Measurements from ENCODE around the gene AEBP2.
A peak's percentile ranks its signal among the peaks of the same experiment; 100 is the strongest.
"Not testable (repeated sequence)": the region's sequence is repeated elsewhere in the genome, so short reads cannot be mapped to it uniquely, and the experiment has no call there.

Gene AEBP2

DNA sequence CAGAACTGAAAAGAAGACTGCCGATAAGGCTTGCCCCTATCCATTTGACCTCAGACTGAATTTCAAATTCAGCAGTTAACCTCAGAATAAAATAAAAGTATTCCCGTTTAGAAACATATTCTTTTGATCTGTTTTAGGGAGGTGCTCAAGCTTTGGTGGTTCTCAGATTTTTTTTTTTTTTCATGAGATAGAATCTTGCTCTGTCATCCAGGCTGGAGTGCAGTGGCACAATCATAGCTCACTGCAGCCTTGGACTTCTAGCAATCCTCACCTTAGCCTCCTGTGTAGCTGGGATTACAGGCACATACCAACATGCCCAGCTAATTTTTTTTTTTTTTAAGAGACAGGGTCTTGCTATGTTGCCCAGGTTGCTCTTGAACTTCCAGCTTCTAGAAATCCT lies 15.5 kb downstream of the AEBP2 start:
- DNase-seq (ENCODE audit: low read depth), result no peak

DNA sequence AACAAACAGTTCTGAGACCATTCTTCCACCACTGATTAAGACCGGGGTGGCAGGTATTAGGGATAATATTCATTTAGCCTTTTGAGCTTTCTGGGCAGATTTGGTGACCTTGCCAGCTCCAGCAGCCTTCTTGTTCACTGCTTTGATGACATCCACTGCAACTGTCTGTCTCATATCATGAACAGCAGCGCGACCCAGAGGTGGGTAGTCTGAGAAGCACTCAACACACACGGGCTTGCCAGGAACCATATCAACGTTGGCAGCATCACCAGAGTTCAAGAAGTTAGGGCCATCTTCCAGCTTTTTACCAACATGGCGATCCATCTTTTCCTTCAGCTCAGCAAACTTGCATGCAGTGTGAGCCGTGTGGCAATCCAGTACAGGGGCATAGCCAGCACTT lies 16.9 kb downstream of the AEBP2 start:
- no peak for DNase-seq (ENCODE audit: low read depth)

DNA sequence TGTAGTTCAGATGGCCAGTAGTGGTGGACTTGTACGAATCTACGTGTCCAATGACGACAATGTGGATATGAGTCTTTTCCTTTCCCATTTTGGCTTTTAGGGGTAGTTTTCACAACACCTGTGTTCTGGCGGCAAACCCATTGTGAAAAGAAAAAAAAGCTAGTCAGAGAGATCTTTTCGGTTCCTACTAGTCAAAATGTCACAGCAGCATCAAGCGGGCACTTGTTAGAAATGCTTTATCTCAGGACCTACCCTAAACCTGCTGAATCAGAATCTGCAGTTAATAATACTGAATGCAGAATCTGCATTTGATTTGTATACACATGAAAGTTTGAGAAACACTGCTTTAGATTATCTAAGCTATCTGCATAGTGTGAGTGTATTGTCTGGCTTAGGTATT lies 18.3 kb downstream of the AEBP2 start:
- DNase-seq (ENCODE audit: low read depth), result no peak

DNA sequence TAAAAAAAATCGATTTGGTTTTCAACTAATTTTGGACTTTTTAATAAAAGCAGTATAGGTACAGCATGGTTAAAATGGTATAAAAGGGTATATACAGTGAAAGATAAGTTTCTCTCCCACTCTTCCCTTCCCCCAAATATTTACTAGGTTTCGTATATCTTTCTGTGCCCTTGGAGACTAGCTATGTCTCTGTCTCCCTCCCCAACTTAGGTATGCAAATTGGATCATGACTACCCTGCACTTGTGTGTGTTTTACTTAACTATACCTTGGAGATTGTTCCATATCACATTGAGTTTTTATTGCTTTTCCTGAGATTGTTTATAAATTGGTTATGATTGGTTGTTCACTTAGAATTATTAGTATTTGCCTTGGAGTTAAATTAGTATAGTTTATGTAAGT lies 19.4 kb downstream of the AEBP2 start:
- DNase-seq (ENCODE audit: low read depth), result no peak

DNA sequence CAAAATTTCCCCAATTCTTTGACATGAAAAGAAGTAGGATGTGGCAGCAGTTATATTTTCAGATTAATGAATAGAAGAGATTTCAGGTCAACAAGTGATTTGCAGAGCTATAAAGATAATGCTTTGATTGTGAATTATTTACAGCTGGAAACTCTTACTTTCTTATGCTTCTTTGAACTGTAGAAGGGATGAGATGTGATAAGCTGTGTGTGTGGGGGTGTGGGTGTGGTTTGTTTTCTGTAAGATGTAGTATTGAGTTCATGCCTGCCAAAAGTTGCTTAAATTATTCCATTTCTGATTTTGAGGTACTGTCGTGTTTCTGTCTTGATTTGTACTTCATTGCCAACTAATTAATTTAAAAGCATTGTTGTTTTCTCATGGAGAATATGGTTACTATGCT lies 22.7 kb downstream of the AEBP2 start:
- DNase-seq (ENCODE audit: low read depth), result no peak

DNA sequence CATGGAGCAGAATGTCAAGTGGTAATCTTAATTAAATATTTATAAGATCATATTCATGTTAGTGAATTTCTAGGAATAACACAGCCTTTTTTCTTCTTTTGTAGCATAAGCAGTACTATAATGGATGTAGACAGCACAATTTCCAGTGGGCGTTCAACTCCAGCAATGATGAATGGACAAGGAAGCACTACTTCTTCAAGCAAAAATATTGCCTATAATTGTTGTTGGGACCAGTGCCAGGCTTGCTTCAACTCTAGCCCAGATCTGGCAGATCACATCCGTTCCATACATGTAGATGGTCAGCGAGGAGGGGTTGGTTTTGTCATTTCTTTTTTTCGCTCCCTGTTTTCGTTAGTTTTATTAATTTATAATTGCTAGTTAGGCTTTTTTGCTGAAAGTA lies 23.1 kb downstream of the AEBP2 start:
- DNase-seq (ENCODE audit: low read depth), result no peak

DNA sequence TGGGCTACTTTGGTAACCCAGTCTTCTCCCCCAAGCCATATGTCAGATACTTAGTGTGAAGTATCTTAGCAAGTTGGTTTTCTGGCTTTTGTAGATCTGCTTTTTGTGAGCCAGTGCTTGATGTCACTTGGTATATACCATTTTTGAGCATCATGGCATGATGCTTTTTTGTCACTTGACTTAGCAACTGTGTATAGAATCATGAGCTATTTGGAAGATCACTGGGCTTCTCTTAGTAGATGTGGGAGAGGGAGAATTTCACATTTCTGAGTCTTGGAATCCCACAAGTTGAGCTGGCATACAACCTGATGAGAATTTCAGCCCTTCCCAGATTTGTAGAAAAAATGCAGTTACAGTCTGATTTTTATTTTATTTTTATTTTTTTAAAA lies 24.9 kb downstream of the AEBP2 start:
- DNase-seq (ENCODE audit: low read depth), result no peak

DNA sequence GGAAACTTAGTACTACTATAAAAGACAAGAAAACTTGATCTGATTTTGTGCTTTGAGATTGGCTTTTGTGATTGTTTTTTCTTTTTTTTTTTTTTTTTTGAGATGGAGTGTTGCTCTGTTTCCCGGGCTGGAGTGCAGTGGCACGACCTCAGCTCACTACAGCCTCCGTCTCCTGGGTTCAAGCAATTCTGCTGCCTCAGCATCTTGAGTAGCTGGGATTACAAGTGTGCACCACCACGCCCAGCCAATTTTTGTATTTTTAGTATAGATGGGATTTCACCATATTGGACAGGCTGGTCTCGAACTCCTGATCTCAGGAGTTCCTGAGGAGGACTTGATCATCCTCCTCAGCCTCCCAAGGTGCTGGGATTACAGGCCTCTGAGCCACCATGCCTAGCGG lies 26.4 kb downstream of the AEBP2 start:
- no peak for DNase-seq (ENCODE audit: low read depth)

DNA sequence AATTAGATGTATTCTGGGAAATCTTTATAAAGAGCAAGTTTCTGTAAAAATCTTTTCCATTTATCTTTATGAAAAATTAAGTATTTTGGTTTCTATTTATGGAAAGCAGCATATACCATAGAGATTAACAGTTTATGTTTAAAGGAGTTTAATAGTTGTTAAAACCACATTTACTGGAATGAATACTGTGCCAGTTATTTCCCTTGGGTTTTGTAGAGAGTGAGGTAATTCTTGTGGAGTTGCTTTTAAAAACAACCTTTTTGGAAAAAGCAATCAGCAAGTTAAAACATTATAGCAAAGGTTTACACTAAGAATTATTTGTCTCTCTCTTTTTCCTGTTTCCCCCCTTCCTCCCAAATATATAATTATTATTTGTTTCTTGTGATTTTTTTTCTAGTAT lies 34.9 kb downstream of the AEBP2 start:
- DNase-seq (ENCODE audit: low read depth), result no peak

DNA sequence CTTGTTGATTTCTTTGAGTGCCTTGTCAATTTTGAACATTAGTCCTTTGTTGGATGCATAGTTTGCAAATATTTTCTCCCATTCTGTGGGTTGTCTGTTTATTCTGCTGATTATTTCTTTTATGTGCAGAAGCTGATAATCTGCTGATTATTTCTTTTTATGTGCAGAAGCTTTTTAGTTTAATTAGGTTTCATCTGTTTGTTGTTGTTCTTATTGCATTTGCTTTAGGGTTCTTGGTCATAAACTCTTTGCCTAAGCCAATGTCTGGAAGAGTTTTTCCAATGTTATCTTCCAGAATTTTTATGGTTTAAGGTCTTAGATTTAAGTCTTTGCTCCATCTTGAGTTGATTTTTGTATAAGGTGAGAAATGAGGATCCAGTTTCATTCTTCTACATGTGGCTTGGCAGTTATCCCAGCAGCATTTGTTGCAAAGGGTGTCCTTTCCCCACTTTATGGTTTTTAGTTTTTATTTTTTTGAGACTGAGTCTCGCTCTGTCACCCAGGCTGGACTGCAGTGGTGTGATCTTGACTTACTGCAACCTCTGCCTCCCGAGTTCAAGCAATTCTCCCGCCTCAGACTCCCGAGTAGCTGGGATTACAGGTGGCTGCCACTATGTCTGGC lies 36.7 kb downstream of the AEBP2 start:
- not testable (repeated sequence) for DNase-seq (ENCODE audit: low read depth)

DNA sequence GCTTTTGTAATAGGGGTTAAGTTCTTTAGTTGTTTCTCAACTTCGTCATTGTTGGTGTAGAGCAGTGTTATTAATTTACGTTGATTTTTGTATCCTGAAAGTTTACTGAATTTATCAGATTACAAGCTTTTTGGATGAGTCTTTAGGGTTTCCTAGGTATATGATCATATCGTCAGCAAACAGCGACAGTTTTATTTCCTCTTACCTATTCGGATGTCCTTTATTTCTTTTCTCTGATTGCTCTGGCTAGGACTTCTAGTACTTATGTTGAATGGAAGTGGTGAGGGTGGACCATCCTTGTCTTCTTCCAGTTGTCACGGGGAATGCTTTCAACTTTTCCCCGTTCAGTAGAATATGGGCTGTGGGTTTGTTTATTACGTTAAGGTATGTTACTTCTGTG lies 37.8 kb downstream of the AEBP2 start:
- DNase-seq (ENCODE audit: low read depth), result no peak

DNA sequence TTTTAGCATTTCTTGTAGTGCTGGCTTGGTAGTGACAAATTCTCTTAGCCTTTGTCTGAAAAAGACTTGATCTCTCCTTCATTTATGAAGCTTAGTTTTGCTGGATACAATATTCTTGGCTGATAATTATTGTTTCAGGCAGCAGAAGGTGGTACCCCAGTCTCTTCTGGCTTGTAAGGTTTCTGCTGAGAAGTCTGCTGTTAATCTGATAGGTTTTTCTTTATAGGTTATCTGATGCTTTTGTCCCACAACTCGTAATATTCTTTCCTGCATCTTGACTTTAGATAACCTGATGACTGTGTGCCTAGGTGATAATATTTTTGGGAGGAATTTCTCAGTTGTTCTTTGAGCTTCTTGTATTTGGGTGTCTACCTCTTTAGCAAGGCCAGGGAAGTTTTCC lies 41.2 kb downstream of the AEBP2 start:
- DNase-seq (ENCODE audit: low read depth), result no peak

DNA sequence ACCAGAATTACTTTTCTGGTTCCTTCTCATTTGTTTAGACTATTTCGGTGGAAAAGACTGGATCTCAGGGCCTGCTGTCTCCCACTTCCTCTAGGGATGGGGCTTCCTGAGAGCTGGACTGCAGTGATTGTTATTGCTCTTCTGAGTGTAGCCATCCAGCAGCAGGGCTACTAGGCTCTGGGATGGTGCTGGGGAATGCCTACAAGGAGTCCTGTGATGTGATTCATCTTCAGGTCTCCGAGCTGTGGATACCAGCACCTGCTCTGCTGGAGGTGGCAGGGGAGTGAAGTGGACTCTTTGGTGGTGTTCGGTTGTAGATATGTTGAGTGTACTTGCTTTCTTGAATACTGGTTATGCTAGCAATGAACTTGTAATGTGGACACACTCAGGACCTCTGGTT lies 42.7 kb downstream of the AEBP2 start:
- no peak for DNase-seq (ENCODE audit: low read depth)

DNA sequence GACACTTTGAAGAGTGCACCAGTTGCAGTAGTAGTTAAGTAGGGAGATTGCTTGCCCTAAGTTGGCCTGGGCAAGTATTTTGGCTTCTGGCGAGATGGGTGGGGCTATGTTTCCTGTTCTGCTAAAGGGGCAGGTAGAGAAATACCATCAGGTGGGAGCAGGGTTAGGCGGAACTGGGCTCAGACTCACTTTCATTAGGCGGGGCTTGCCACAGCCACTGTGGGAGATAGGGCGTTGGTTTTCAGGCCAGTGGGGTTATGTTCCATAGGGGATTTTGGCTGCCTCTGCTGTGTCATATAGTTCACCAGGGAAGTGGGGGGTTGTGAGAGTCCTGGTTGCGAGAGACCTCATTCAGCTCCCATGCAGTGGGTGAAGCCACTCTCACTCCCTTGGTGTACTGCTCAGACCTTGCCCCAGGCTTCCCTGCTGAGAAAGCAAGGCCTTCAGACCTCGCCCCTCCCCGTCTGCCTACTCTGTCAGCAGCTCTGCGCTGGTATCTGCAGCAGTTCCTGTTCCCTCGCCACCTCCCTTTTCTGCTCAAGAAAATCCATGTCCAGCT lies 43.3 kb downstream of the AEBP2 start:
- DNase-seq (ENCODE audit: low read depth), result peak; percentile 11

DNA sequence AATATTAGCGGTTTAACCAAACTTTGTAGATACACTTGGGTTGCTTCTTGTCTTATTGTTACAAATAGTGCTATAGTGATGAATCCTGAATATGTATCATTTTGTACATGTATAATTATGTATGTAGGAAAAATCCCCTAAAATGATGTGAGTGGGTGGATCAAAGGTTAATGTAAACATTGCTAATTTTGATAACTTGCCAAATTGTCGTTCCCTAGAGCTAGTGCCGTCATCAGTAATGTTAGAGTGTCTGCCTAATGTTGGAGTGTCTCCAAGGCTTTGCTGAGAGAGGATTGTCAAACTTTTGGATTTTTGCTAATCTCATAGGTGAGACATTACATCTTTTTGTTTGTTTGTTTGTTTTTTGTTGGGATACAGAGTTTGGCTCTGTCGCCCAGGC lies 44.4 kb downstream of the AEBP2 start:
- no peak for DNase-seq (ENCODE audit: low read depth)

DNA sequence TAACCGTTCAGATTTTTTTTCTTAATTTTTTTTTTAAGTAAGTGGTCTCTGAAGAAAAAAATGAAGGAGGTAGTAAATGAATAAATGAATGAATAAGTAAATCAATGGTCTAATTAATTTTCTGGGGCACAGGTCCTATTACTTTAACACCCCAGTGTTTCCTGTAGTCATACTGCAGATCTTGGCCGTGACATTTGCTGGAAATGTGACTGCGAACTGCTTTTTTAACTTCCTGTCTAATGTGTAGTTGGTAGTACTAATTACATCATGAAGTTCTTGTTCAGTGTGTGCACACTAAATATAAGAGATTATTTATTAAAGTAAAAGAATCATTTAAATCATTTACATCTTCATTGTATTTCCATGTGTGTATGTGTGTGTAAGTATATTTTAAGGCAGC lies 45.4 kb downstream of the AEBP2 start:
- DNase-seq (ENCODE audit: low read depth), result no peak

DNA sequence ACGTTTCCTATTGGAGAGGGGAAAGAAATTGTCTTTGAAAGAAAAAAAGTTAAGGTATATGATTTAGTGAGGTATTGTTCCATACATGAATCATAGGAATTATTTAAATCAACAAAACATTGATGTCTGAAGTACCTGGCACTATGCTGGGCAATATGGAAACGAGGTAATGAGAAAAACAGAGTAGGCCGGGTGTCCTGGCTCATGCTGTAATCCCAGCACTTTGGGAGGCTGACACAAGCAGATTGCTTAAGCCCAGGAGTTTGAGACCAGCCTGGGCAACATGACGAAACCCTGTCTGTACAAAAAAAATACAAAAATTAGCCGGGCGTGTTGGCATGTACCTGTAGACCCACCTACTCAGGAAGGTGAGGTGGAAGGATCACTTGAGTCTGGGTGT lies 45.9 kb downstream of the AEBP2 start:
- DNase-seq (ENCODE audit: low read depth), result no peak

DNA sequence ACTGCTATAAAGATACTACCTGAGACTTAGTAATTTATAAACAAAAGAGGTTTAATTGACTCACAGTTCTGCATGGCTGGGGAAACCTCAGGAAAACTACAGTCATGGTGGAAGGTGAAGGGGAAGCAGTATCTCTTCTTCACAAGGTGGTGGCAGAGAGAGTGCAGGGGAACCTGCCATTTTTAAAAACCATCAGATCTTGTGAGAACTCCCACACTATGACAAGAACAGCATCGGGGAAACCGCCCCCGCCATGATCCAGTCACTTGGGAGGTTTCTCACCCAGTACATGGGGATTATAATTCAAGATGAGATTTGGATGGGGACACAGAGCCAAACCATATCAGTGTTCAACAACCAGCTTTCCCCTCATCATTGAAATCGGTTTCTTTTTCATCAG lies 49.9 kb downstream of the AEBP2 start:
- no peak for DNase-seq (ENCODE audit: low read depth)

DNA sequence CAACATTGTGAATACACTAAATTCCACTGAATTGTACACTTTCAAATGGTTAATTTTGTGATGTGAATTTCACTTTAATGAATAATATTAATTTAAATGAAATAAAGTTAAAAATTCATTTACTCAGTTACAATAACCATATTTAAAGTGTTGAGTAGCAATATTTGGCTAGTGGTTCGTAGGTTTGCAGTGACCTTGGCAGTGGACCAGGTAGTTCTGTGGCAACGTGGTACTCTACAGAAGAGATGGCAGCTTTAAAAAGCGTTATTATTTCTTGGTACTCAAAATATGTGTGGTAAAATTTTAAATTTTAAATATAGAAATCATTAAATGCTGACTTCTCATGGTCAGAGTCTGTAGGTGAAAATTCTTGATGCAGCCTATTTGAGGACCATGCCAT lies 51.6 kb downstream of the AEBP2 start:
- no peak for DNase-seq (ENCODE audit: low read depth)

DNA sequence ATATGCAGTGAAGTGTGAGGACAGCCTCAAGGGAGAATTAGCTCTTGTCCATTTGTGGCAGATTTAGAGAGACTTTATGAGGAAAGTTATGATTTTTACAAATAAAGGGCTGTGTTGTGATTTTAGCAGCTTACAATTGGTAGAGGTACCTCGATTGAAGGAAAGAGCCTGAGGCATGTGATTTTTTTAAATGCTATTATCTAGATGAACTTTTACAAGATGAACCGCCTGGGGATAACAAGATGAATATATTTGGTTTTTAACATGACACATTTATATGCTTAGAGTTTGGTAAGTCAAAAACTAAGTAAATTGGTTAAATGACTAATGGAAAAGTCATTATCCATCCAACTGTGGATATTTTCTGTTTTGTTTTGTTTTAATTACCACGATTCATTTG lies 52.6 kb downstream of the AEBP2 start:
- DNase-seq (ENCODE audit: low read depth), result no peak

DNA sequence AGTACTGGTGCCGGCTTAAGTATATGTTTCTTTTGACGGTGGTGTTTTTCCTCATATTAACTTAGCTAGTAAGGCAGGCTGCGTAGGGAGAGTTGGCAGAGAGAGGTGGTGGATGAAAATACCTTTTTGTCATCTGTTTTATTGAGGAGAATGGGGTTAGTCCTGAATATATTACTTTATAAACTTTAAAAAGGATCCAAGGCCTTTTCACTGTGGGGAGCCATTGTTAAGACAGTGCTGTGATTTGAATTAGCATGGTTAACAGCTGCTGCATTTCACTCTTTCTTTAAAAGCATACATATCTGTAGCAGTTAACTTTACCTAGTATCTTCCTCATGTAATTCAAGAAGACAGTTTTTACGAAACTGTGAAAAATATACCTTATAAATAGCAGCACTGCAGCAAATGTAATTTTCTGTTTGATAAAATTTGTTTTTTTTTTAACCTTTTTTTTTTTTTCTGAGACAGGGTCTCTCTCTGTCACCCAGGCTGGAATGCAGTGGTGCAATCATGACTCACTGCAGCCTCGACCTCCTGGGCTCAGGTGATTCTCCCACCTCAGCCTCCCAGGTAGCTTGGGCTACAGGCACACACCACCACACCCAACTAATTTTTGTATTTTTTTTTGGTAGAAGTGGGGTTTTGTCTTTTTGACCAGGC lies 57.1 kb downstream of the AEBP2 start:
- DNase-seq (ENCODE audit: low read depth), result no peak

DNA sequence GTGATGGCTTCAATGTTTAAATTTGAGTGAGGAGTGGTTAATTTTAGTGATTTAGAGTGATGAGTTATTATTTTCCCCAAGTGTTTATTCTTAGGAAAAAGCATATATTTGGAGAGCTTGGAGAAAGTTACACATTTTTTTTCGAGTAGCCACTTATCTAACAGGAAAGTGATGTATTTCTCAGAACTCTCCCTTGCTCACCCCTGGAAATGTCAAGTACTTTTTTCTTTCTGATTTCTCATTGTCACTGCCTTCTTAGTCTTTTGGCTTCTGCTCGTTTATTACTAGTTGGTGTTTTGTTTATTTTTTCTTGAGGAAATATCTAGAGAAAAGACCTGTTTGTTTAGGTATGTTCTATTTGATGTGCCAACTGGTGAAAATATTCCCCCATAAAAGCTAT lies 58.8 kb downstream of the AEBP2 start:
- no peak for DNase-seq (ENCODE audit: low read depth)

DNA sequence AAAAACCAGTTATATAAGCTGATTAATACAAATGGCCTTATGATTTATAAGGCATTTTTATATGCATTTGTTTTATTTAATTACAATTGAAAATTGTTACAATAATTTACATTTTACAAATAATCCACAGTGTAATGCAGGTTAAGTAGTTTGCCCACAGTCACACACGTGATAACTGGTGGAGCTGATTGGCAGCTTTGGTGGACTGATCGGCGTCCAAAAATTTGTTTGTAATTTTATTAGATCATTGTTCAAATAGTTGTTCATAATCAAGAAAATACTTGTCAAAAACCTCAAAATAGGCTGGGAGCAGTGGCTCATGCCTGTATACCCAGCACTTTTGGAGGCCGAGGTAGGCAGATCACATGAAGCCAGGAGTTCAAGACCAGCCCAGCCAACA lies 59.7 kb downstream of the AEBP2 start:
- no peak for DNase-seq (ENCODE audit: low read depth)

DNA sequence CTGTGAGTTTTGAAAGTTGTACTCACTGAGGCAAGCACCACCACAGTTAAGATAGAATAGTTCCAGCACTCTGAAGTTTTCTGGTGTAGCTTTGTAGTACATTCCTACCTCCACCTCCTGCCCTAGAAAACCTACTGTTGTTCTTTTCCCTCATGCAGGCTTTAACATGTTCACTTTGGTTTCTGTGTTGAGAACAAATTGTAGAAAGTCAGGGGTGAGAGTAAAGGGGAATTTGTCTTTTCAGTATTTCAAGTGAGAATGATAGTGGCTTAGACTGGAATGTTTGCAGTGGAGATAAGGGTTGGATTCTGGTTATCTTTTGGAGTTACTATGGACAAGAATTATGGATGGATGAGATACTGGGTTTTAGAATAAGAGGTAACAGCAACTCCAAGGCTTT lies 67.2 kb downstream of the AEBP2 start:
- no peak for DNase-seq (ENCODE audit: low read depth)
